ENCODE measurements around the gene SMAD3.

Gene SMAD3

GRCh38 chr15:67232591-67232990, 167.2 kb downstream of the SMAD3 start:
- no peak for DNase-seq (ENCODE audit: low read depth in 2 of 2)

GRCh38 chr15:67240235-67241131, 175.1 kb downstream of the SMAD3 start:
- peak in 1 of 2 donors; percentile 5 for DNase-seq (ENCODE audit: low read depth in 2 of 2)

- DNase-seq (ENCODE audit: low read depth in 2 of 2): no peak
Observed at GRCh38 chr15:67241132-67241855, 175.9 kb downstream of the SMAD3 start.

GRCh38 chr15:67242708-67243111, 177.3 kb downstream of the SMAD3 start:
- DNase-seq (ENCODE audit: low read depth in 2 of 2): no peak
